GM13977 (cell line): ENCODE data around the gene DEFB113.

Source experiments
- DNase-seq: peaks from one replicate; pipeline ENCODE4 v3.0.0; 2012; ENCODE audit warnings: low spot score
- in situ Hi-C: fragments of 300-500 bp; cut with MboI; formaldehyde crosslinking; loops from one replicate; pipeline ENCODE4 v1.12.0; 2022; ENCODE audit warnings: low sequenced_read_pairs, low pct_unique_long_range_greater_than_20kb, mixed read lengths, inconsistent platforms; ENCODE audit not compliant: unreplicated experiment
- TF ChIP-seq, protein P1 (sequence below): IDR thresholded peaks from 2 replicates; pipeline ENCODE4 v1.5.1; 2012; ENCODE audit warnings: mild to moderate bottlenecking, control low read depth; ENCODE audit not compliant: insufficient read depth; ENCODE audit errors: extremely low read depth, missing control alignments

DEFB113 gene

DNA sequence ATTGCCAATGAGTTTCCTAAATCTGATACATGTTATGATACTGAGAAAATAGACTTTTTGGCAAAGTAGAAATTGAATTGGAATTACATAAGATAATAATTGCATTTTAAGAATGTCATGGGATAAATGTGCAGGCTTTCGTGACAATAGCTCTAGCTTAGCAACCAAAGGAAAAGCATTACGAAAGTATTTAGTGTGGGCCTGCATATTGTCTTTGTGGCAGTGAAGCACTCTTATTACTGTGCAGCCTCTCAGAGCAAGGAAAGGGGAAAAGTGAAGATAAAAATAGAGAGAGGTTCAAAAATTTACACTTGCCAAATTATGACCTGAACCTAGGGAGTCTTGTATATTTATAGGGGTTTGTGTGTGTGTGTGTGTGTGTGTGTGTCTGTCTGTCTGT, 12.6 kb upstream of the DEFB113 start:
- TF ChIP-seq, protein P1, sequence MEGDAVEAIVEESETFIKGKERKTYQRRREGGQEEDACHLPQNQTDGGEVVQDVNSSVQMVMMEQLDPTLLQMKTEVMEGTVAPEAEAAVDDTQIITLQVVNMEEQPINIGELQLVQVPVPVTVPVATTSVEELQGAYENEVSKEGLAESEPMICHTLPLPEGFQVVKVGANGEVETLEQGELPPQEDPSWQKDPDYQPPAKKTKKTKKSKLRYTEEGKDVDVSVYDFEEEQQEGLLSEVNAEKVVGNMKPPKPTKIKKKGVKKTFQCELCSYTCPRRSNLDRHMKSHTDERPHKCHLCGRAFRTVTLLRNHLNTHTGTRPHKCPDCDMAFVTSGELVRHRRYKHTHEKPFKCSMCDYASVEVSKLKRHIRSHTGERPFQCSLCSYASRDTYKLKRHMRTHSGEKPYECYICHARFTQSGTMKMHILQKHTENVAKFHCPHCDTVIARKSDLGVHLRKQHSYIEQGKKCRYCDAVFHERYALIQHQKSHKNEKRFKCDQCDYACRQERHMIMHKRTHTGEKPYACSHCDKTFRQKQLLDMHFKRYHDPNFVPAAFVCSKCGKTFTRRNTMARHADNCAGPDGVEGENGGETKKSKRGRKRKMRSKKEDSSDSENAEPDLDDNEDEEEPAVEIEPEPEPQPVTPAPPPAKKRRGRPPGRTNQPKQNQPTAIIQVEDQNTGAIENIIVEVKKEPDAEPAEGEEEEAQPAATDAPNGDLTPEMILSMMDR = no peak
- in situ Hi-C loops = no loop called here
- no peak for DNase-seq

DNA sequence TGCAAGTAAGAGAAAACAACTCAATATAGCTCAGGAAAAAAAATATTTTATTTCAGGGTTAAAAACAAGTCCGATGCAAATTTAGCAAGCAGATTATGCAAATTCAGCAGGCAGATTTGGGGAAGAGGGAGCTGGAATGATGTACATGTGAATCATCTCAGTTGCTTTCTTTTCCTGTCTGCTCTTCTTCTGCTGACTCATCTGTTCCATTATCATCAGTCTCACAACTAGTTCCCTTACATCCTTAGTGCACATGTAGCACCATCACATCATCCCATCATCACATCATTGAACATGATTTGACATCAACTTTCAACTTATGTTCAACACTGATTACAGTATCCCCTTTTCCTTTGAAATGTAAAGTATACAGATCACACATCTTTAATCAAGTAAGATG, 11.5 kb upstream of the DEFB113 start:
- in situ Hi-C loops = no loop called here
- no peak for DNase-seq
- TF ChIP-seq, protein P1 = no peak

DNA sequence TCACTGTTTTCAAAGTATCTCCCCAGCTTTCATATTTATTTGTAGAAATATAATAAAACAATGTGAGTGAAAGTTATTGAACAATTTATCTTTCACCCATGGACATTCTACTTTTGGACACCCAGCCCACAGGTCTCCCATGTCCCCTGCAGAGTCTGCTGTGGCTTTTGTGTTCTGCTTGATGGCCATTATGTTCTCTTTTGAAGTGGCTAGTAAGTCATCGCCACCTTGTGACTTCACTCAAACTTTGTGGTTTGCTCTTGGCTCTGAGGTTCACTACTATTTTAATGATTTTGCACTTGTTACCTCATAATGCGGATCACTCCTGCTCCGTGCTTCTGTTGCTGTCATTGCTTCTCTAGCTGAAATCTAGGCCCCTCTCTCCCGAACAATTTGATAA, 10.2 kb upstream of the DEFB113 start:
- in situ Hi-C loops = no loop called here
- DNase-seq = peak; percentile 3
- TF ChIP-seq, protein P1 = no peak

DNA sequence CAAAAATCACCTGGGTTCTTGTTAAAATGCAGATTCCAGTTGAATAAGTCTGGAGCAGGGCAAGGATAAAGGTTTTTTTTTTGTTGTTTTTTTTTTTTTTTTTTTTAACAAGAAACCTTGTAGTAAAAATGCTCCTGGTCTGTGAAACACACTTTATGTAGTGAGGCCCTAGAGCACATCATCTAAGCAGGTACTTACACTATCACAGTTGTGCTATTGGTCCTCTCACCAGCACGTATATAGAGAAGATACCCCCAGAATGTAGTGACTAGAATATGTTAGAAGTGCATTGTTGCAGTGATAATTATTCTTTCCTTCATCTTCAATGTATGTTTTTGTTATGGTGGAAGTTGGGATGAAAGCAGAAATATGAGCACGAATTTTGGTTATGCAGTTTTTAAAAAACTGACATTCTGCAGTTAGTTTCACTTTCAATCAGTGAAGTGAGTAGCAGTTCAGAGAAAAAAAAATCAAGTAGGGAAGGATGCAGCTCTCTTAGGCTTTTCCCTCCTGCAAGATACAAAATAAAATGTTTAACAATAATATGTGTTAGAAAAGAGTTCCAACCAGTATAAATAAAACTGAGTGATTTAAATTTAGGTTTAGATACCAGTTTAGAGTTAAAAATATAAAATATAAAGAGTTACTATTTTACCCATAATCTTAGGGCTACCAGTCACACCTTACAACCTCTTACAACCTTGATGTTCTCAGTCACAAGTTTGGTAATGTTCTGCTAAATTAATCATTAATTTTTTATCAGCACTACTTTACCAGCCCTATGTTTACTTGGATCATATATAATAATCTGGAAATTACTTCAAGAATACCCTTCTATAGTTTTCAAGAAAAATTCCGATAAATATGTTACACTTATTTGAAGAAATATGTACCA, 9.2 kb upstream of the DEFB113 start:
- DNase-seq = no peak
- in situ Hi-C loops = no loop called here
- TF ChIP-seq, protein P1 = no peak

DNA sequence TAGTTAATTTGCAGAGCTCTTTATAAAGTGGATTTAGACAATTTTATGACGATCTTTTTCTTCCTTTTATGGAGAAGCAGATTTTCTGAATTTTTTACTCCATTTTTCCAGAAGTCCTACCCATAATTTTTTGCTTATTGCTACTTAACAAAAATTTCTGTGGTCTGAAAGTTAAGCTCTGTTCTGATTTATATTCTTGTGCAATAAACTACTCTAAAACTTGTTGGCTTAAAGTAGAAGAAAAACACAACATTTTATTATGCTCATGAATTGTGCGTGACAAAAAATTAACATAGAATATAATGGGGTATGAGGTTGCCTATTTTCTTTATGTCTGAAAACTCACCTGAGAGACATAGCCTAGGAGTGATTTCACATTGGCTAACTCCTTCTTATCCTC, 2.6 kb downstream of the DEFB113 start:
- in situ Hi-C loops = no loop called here
- TF ChIP-seq, protein P1 = no peak
- DNase-seq = no peak

DNA sequence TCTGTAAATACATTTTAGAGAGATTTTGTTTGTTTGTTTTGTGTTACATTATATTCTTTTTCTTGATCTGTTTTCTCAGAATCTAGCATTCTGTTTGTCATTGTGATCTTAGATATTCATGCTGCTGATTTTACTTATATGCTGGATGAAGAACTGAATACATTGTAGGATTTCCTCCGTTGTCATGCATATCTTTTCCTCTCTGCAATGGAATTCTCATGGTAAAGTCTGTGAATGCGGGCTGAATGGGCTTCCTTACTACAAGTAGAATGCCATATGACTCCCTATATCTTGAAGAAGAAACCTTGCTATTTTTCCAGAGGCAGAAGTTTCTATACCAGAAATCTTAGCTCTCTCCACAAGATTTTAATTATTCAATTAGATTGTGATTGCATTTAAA, 3.1 kb downstream of the DEFB113 start:
- DNase-seq = no peak

More for the DNA sequence above, 3.1 kb downstream of the DEFB113 start:
- TF ChIP-seq, protein P1 = no peak
- in situ Hi-C loops = no loop called here
